HepG2 (cell line): ENCODE results near the gene EPHA10. TPM values are rescaled to one million over a fixed set of nuclear protein-coding genes. Genes with fewer than 3 reads are reported as not detected.

Experiments
- ATAC-seq: fragments of 200-7000 bp; cut with Tn5 transposase; 3 replicates; pipeline ENCODE4 v1.9.1; 2020; ENCODE audit warnings: mild to moderate bottlenecking, moderate library complexity
- BruUV-seq: library from RNA; stranded (reverse); fragments of 400-500 nt; replicated peaks from 2 replicates; lab custom pipeline; 2021; lab: Mats Ljungman, UMichigan
- CTCF ChIA-PET: fragments of 300-600 bp; formaldehyde crosslinking; extraction: SDS; loops from one replicate; lab custom pipeline; 2021; ENCODE audit warnings: low total read pairs, inconsistent platforms, low intra/inter-chr PET ratio; lab: Yijun Ruan, JAX
- POLR2A ChIA-PET: fragments of 350-600 bp; sonication (Branson Sonifier 250); formaldehyde crosslinking; loops from one replicate; lab custom pipeline; 2020; ENCODE audit warnings: antibody characterized with exemption, inconsistent platforms; lab: Yijun Ruan, JAX
- DNase-seq: peaks from one replicate; pipeline ENCODE4 v3.0.0-alpha.2; 2015; ENCODE audit warnings: low spot score
- FAIRE-seq: peaks from 3 replicates; lab custom pipeline; 2011; peaks lifted over from hg19 to GRCh38; lab: Jason Lieb, UNC
- H2AFZ ChIP-seq: one replicate; pipeline ENCODE4 v1.6.1; 2011; ENCODE audit warnings: low read length, inconsistent platforms
- H3K27ac ChIP-seq: fragments of 300-600 bp; 3 replicates; pipeline ENCODE4 v1.8.0; 2011; ENCODE audit warnings: mixed run types, mild to moderate bottlenecking, mixed read lengths, low read length, inconsistent platforms; ENCODE audit not compliant: insufficient read depth; ENCODE audit errors: extremely low read length
- H3K27me3 ChIP-seq, 2 experiments: fragments of 200-600 bp in 1 of 2; 2 replicates in 1 of 2; 3 replicates in 1 of 2; pipeline versions ENCODE4 v1.6.0 to v1.8.0; 2011; ENCODE audit warnings: low read length in 2 of 2, mild to moderate bottlenecking in 2 of 2, moderate library complexity in 2 of 2, inconsistent platforms in 1 of 2; ENCODE audit not compliant: insufficient read depth in 2 of 2, control insufficient read depth in 1 of 2
- H3K36me3 ChIP-seq, 2 experiments: fragments of 200-600 bp in 1 of 2; replicated peaks in 1 of 2; 2 replicates in 1 of 2; 3 replicates in 1 of 2; pipeline versions ENCODE4 v1.5.1 to v1.8.0; 2011; ENCODE audit warnings: low read length in 2 of 2, inconsistent platforms in 1 of 2; ENCODE audit not compliant: insufficient read depth in 2 of 2, control insufficient read depth in 1 of 2
- H3K4me1 ChIP-seq: 2 replicates; pipeline ENCODE4 v1.5.1; 2012; ENCODE audit warnings: low read length, inconsistent platforms; ENCODE audit not compliant: insufficient read depth
- H3K4me2 ChIP-seq: 2 replicates; pipeline ENCODE4 v1.6.0; 2011; ENCODE audit warnings: low read depth, low read length, inconsistent platforms
- H3K4me3 ChIP-seq, 3 experiments: fragments of 200-600 bp in 1 of 3; sonication (generic), shearing (Covaris generic) in 1 of 3; replicated peaks in 1 of 3; 2 replicates each; pipeline ENCODE4 v1.5.1; 2011 to 2016; ENCODE audit warnings: low read length in 3 of 3, inconsistent platforms in 2 of 3, low read depth in 2 of 3, mild to moderate bottlenecking in 2 of 3, control low read depth in 1 of 3, mixed read lengths in 1 of 3; ENCODE audit not compliant: insufficient read depth in 1 of 3
- H3K79me2 ChIP-seq: one replicate; pipeline ENCODE4 v1.6.1; 2011; ENCODE audit warnings: low read length, inconsistent platforms; ENCODE audit not compliant: insufficient read depth
- H3K9ac ChIP-seq: 2 replicates; pipeline ENCODE4 v1.6.0; 2011; ENCODE audit warnings: mild to moderate bottlenecking, low read depth, low read length, inconsistent platforms; ENCODE audit not compliant: insufficient read depth
- H3K9me3 ChIP-seq: 2 replicates; pipeline ENCODE4 v1.5.1; 2012; ENCODE audit warnings: mild to moderate bottlenecking, low read length
- H4K20me1 ChIP-seq: 2 replicates; pipeline ENCODE4 v1.6.0; 2011; ENCODE audit warnings: inconsistent platforms, mild to moderate bottlenecking, low read length, moderate library complexity; ENCODE audit not compliant: insufficient read depth
- FUBP1 ChIP-seq: sonication (generic); formaldehyde crosslinking; IDR thresholded peaks from 2 replicates; pipeline ENCODE4 v1.5.1; 2020; ENCODE audit warnings: missing genetic modification reagents, mild to moderate bottlenecking, borderline replicate concordance
- GMEB2 ChIP-seq: IDR thresholded peaks from 2 replicates; pipeline ENCODE4 v1.6.1; 2016; ENCODE audit warnings: missing biosample characterization, missing genetic modification reagents, low read depth
- NFIC ChIP-seq: IDR thresholded peaks from 2 replicates; pipeline ENCODE4 v1.6.1; 2012; ENCODE audit warnings: mild to moderate bottlenecking, low read length, inconsistent platforms
- PBX3 ChIP-seq: sonication (generic); formaldehyde crosslinking; IDR thresholded peaks from 2 replicates; pipeline ENCODE4 v1.8.1; 2023; ENCODE audit warnings: missing genetic modification reagents, inconsistent platforms, borderline replicate concordance
- TIGD3 ChIP-seq: sonication (generic); formaldehyde crosslinking; IDR thresholded peaks from 2 replicates; pipeline ENCODE4 v1.5.1; 2020; ENCODE audit warnings: mild to moderate bottlenecking, missing genetic modification reagents, borderline replicate concordance
- ZNF143 ChIP-seq: sonication (generic); formaldehyde crosslinking; IDR thresholded peaks from 2 replicates; pipeline ENCODE4 v1.4.0; 2020; ENCODE audit warnings: missing genetic modification reagents
- ZNF18 ChIP-seq: sonication (generic); formaldehyde crosslinking; IDR thresholded peaks from 2 replicates; pipeline ENCODE4 v1.8.0; 2022; ENCODE audit warnings: mild to moderate bottlenecking, missing genetic modification reagents; ENCODE audit not compliant: insufficient replicate concordance
- ZNF205 ChIP-seq: IDR thresholded peaks from 2 replicates; pipeline ENCODE4 v1.6.1; 2018; ENCODE audit warnings: missing biosample characterization, missing genetic modification reagents
- ZNF276 ChIP-seq: sonication (generic); formaldehyde crosslinking; IDR thresholded peaks from 2 replicates; pipeline ENCODE4 v1.4.0; 2020; ENCODE audit warnings: mild to moderate bottlenecking, low read depth, missing genetic modification reagents
- WGBS: methylation state at CpG from one replicate; pipeline ENCODE4 v1.1.6; 2017; ENCODE audit warnings: low lambda C conversion rate; 5-methylcytosine and 5-hydroxymethylcytosine counted together
- in situ Hi-C: cut with HindIII; loops from 2 replicates; pipeline ENCODE4 v1.10.0; 2017; ENCODE audit warnings: low pct_unique_long_range_greater_than_20kb; ENCODE audit not compliant: extremely low pct_ligation_motif_present
- intact Hi-C: fragments of 100-400 bp; cut with micrococcal nuclease; formaldehyde crosslinking; loops from one replicate; pipeline ENCODE4 v1.10.0; 2022; ENCODE audit not compliant: unreplicated experiment
- polyA plus RNA-seq, 8 experiments: library from polyadenylated mRNA; depleted of rRNA in 3 of 8; stranded (reverse) in 7 of 8; unstranded in 1 of 8; fragments of >200 nt; fragmentation: Illumina TruSeq in 4 of 8; extraction: Trizol in 4 of 8; gene quantifications; 2 replicates each; pipeline versions ENCODE4 v1.2.1 to v1.2.3, GENCODE V29; 2011 to 2016; ENCODE audit warnings: low read depth in 4 of 8, missing spikeins in 1 of 8, mixed read lengths in 1 of 8; ENCODE audit not compliant: insufficient read depth in 1 of 8
- total RNA-seq, 5 experiments: library from RNA; depleted of rRNA; stranded (reverse); fragments of >200 nt; fragmentation: Illumina TruSeq; extraction: Trizol; gene quantifications; 2 replicates each; pipeline ENCODE4 v1.2.3, GENCODE V29; 2016; ENCODE audit warnings: low read depth in 1 of 5

Gene EPHA10
- total and polyA plus RNA-seq, 2 of the 13 experiments (the other 11 are each of a cell fraction or from before 2014, with no cell fraction given): 0.11 to 0.58 TPM

GRCh38 chr1:37703061-37703460 lies 61.9 kb downstream of the EPHA10 start (continued):
- TF ChIP-seq GMEB2 (CRISPR knock-in tag): no peak

GRCh38 chr1:37701051-37701450 lies 63.9 kb downstream of the EPHA10 start:
- H3K79me2 ChIP-seq: no peaks in the 10 kb centered on the region
- ChIA-PET POLR2A (no interaction called here), CTCF (no interaction called here)
- no peaks in the 10 kb centered on the region for H4K20me1 ChIP-seq
- H3K27me3 ChIP-seq: no peaks in the 10 kb centered on the region
- in situ Hi-C loops: no loop called here
- H3K9ac ChIP-seq: no peak overlapping the region
- no peak overlapping the region for H3K27ac ChIP-seq
- peaks cover 17 to 78% of the 10 kb centered on the region in 2 experiments for H3K36me3 ChIP-seq
- 100% methylated on average over 2 of the region's 2 CpGs for WGBS
- no peak overlapping the region for H3K4me3 ChIP-seq
- BruUV-seq: no TSS peak
- ATAC-seq: no peak
- no peak overlapping the region for H2AFZ ChIP-seq
- no peak for TF ChIP-seq TIGD3 (CRISPR knock-in tag)
- TF ChIP-seq ZNF276: no peak
- no peak for TF ChIP-seq ZNF143 (CRISPR knock-in tag)
- no peak for TF ChIP-seq PBX3 (CRISPR knock-in tag)
- TF ChIP-seq FUBP1 (CRISPR knock-in tag): no peak
- TF ChIP-seq NFIC: no peak
- no peak for TF ChIP-seq ZNF205
- TF ChIP-seq ZNF18 (CRISPR knock-in tag): no peak
- TF ChIP-seq, all 625 proteins: peak for 0
- no peak overlapping the region for H3K4me2 ChIP-seq
- no peak for DNase-seq
- FAIRE-seq: no peak
- no peaks in the 10 kb centered on the region for H3K4me1 ChIP-seq
- no peaks in the 10 kb centered on the region for H3K9me3 ChIP-seq
- intact Hi-C loops: no loop called here
